ENCODE results near the gene FBRSL1. TPM values are rescaled to one million over a fixed set of nuclear protein-coding genes. Genes with fewer than 3 reads are reported as not detected.

The FBRSL1 gene
- total and polyA plus RNA-seq, 12 donors = 28.1 to 90.6 (median 47.0) TPM

- TF ChIP-seq CTCF (IDR thresholded peaks at IDR 0.05) = no peak
- intact Hi-C loops (cut with DNase I) = no loop called here
Measured at GRCh38 chr12:132469423-132469822, 20.5 kb upstream of the FBRSL1 start.

GRCh38 chr12:132470397-132470796 is 19.6 kb upstream of the FBRSL1 start:
- 0 to 9% methylated on average over 1 to 2 of the region's 3 CpGs for WGBS, 2 donors

More at GRCh38 chr12:132469423-132469822, 20.5 kb upstream of the FBRSL1 start:
- peaks cover 0 to 11% (median 0%) of the 10 kb centered on the region in 9 donors for H3K4me1 ChIP-seq
- WGBS, 2 donors = 31 to 42% methylated on average over 9 of the region's 9 CpGs
- no peak overlapping the region for H3K4me3 ChIP-seq
- no peaks in the 10 kb centered on the region for H3K36me3 ChIP-seq
- ATAC-seq (no peak), DNase-seq (no peak)
- no peak overlapping the region for H3K27ac ChIP-seq
- H3K27me3 ChIP-seq = peaks cover 0 to 37% (median 26%) of the 10 kb centered on the region in 7 donors
- no peaks in the 10 kb centered on the region for H3K9me3 ChIP-seq

GRCh38 chr12:132471011-132471857 is 18.7 kb upstream of the FBRSL1 start:
- intact Hi-C loops (cut with DNase I) = no loop called here
- WGBS, 2 donors = 54 to 55% methylated on average over 18 of the region's 18 CpGs
- no peaks in the 10 kb centered on the region for H3K36me3 ChIP-seq
- peak; percentile 67 to 91 (median 84) for ATAC-seq
- peaks cover 0 to 11% (median 0%) of the 10 kb centered on the region in 9 donors for H3K4me1 ChIP-seq
- no peak overlapping the region for H3K27ac ChIP-seq
- TF ChIP-seq CTCF (IDR thresholded peaks at IDR 0.05) = no peak
- H3K9me3 ChIP-seq = no peaks in the 10 kb centered on the region
- H3K27me3 ChIP-seq = peaks cover 0 to 26% (median 19%) of the 10 kb centered on the region in 7 donors
- no peak overlapping the region for H3K4me3 ChIP-seq
- no peak for DNase-seq

More at GRCh38 chr12:132470397-132470796, 19.6 kb upstream of the FBRSL1 start:
- TF ChIP-seq CTCF (IDR thresholded peaks at IDR 0.05) = no peak
- intact Hi-C loops (cut with DNase I) = no loop called here
- H3K27ac ChIP-seq = no peak overlapping the region
- H3K27me3 ChIP-seq = peaks cover 0 to 30% (median 23%) of the 10 kb centered on the region in 7 donors
- H3K4me1 ChIP-seq = peaks cover 0 to 11% (median 0%) of the 10 kb centered on the region in 9 donors
- DNase-seq = no peak
- no peak overlapping the region for H3K4me3 ChIP-seq
- H3K36me3 ChIP-seq = no peaks in the 10 kb centered on the region
- ATAC-seq = no peak
- H3K9me3 ChIP-seq = no peaks in the 10 kb centered on the region

GRCh38 chr12:132471858-132472255 is 18.1 kb upstream of the FBRSL1 start:
- H3K27ac ChIP-seq = peak overlapping the region in 1 of 10 donors; percentile 26
- 84 to 90% methylated on average over 16 of the region's 16 CpGs for WGBS, 2 donors
- no peak overlapping the region for H3K4me3 ChIP-seq
- TF ChIP-seq CTCF (IDR thresholded peaks at IDR 0.05) = no peak
- no peak for ATAC-seq
- no peak for DNase-seq
- intact Hi-C loops (cut with DNase I) = no loop called here
- H3K36me3 ChIP-seq = no peaks in the 10 kb centered on the region
- peaks cover 0 to 11% (median 0%) of the 10 kb centered on the region in 9 donors for H3K4me1 ChIP-seq
- peaks cover 0 to 24% (median 15%) of the 10 kb centered on the region in 7 donors for H3K27me3 ChIP-seq
- H3K9me3 ChIP-seq = no peaks in the 10 kb centered on the region
